PC-9 (cell line): ENCODE results near the gene PRKRA. TPM values are rescaled to one million over a fixed set of nuclear protein-coding genes. Genes with fewer than 3 reads are reported as not detected.

ENCODE experiments used
- BruUV-seq: library from RNA; stranded (reverse); fragments of 400-500 nt; replicated peaks from 2 replicates; lab custom pipeline; 2021; lab: Mats Ljungman, UMichigan
- CTCF ChIA-PET: fragments of 300-600 bp; sonication (Branson Sonifier 250); formaldehyde crosslinking; loops from one replicate; lab custom pipeline; 2022; ENCODE audit warnings: antibody characterized with exemption; lab: Charles Lee
- POLR2A ChIA-PET: fragments of 300-600 bp; sonication (Branson Sonifier 250); formaldehyde crosslinking; loops from one replicate; lab custom pipeline; 2022; ENCODE audit warnings: antibody characterized with exemption; ENCODE audit not compliant: unreplicated experiment; lab: Charles Lee
- DNase-seq, 2 experiments: peaks; one replicate each; pipeline versions ENCODE4 v3.0.0 to v3.0.0-alpha.2; 2015 to 2022; ENCODE audit warnings: mixed read lengths in 1 of 2
- H2AFZ ChIP-seq: fragments of 200-600 bp; sonication (generic); 2 replicates; pipeline ENCODE4 v1.8.1; 2017; ENCODE audit warnings: antibody characterized with exemption
- H3F3A ChIP-seq: fragments of 200-600 bp; sonication (generic); 2 replicates; pipeline ENCODE4 v1.8.1; 2017; ENCODE audit warnings: antibody characterized with exemption, mild to moderate bottlenecking, low read depth; ENCODE audit not compliant: insufficient read depth
- H3K27ac ChIP-seq: fragments of 200-600 bp; sonication (generic); 2 replicates; pipeline ENCODE4 v1.6.1; 2016; ENCODE audit warnings: mixed run types
- H3K27me3 ChIP-seq: fragments of 200-600 bp; sonication (generic); 2 replicates; pipeline ENCODE4 v1.6.1; 2016; ENCODE audit warnings: low read depth, mixed run types; ENCODE audit not compliant: insufficient read depth
- H3K36me3 ChIP-seq: fragments of 200-600 bp; sonication (generic); 2 replicates; pipeline ENCODE4 v1.6.1; 2016; ENCODE audit warnings: low read depth, mixed run types
- H3K4me1 ChIP-seq: fragments of 200-600 bp; sonication (generic); replicated peaks from 2 replicates; pipeline ENCODE4 v1.6.1; 2016; ENCODE audit warnings: mixed run types; ENCODE audit not compliant: insufficient read depth
- H3K4me2 ChIP-seq: fragments of 200-600 bp; sonication (generic); 2 replicates; pipeline ENCODE4 v1.6.1; 2017; ENCODE audit warnings: mixed run types
- H3K4me3 ChIP-seq: fragments of 200-600 bp; sonication (generic); 2 replicates; pipeline ENCODE4 v1.6.1; 2016; ENCODE audit warnings: mixed run types
- H3K79me2 ChIP-seq: fragments of 200-600 bp; sonication (generic); 2 replicates; pipeline ENCODE4 v1.6.1; 2017; ENCODE audit warnings: low read depth, mixed run types
- H3K9me2 ChIP-seq: fragments of 200-600 bp; sonication (generic); 2 replicates; pipeline ENCODE4 v1.8.1; 2017; ENCODE audit warnings: mild to moderate bottlenecking; ENCODE audit not compliant: insufficient read depth
- H3K9me3 ChIP-seq: fragments of 200-600 bp; sonication (generic); 2 replicates; pipeline ENCODE4 v1.8.1; 2016; ENCODE audit warnings: low read depth; ENCODE audit not compliant: insufficient read depth
- H4K20me1 ChIP-seq: fragments of 200-600 bp; sonication (generic); 2 replicates; pipeline ENCODE4 v1.8.1; 2017; ENCODE audit not compliant: insufficient read depth
- EZH2 ChIP-seq: fragments of 200-600 bp; sonication (generic); IDR thresholded peaks from 2 replicates; pipeline ENCODE4 v1.8.0; 2017; ENCODE audit warnings: antibody characterized with exemption, low read depth
- intact Hi-C: fragments of 100-400 bp; cut with micrococcal nuclease; formaldehyde crosslinking; loops from one replicate; pipeline ENCODE4 v1.10.0; 2022; ENCODE audit not compliant: unreplicated experiment
- total RNA-seq: library from RNA; stranded (reverse); gene quantifications from 2 replicates; pipeline ENCODE4 v1.2.3, GENCODE V29; 2021
- TF ChIP-seq, protein P1 (sequence below): fragments of 200-600 bp; sonication (generic); conservative IDR thresholded peaks from 2 replicates; pipeline ENCODE4 v1.6.1; 2017; ENCODE audit warnings: mixed run types, antibody characterized with exemption, mild to moderate bottlenecking, moderate library complexity

The PRKRA gene
- total RNA-seq, 1 experiment from 2014 or later = 93.3 TPM

DNA sequence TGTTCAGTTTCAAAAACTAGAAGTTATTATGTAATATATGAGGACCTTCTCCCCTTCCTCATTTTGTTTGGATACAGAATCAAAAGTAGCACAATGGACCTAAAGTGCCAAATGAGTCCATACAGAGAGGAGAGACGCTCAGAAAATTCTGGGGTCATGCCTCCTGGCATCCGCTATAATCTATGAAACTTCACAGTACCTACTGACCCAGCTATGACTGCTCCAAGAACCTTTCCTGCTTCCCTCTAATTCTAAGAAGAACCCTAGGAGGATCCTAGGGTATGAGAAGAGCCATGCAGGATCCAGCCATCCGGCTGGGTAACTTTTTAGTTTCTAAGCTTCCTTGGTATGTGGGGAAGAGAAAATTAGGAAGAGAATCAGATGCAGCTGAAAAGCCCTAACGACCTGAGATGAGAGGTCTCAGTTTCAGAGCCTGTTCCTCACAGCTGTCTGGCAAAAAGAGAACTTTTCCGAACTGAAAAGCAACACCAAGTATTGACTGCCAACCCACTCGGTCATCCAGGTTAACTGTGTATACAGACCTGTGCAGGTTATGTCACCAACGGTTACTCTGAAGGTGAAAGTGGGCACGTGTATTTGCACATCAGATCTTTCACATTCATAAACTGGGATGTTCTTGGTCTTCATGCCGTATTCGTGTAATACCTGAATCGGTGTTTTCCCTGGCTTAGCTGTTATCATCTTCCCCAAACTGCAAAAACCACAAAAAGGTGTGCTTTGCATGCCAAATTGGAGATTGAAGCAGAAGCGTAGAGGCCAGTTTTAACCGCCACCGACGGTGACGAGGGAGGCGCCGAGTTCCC lies 1.1 kb downstream of the PRKRA start:
- ChIA-PET POLR2A (interaction anchor here (0.6 kb wide), 2 partner anchors 36 to 667 kb away, joined by 3 to 5 read pairs; no protein-coding TSS in a partner anchor), CTCF (interaction anchor here (0.6 kb wide), 2 partner anchors 25 to 154 kb away, joined by 3 to 5 read pairs; no protein-coding TSS in a partner anchor)
- peaks cover 37% of the 10 kb centered on the region for H3K79me2 ChIP-seq
- H2AFZ ChIP-seq = peak overlapping the region; percentile 83
- H3K9me2 ChIP-seq = no peaks in the 10 kb centered on the region
- H3K4me1 ChIP-seq = peaks cover 22% of the 10 kb centered on the region
- H3K27ac ChIP-seq = peak overlapping the region; percentile 93
- TF ChIP-seq EZH2 = no peak
- TF ChIP-seq, protein P1, sequence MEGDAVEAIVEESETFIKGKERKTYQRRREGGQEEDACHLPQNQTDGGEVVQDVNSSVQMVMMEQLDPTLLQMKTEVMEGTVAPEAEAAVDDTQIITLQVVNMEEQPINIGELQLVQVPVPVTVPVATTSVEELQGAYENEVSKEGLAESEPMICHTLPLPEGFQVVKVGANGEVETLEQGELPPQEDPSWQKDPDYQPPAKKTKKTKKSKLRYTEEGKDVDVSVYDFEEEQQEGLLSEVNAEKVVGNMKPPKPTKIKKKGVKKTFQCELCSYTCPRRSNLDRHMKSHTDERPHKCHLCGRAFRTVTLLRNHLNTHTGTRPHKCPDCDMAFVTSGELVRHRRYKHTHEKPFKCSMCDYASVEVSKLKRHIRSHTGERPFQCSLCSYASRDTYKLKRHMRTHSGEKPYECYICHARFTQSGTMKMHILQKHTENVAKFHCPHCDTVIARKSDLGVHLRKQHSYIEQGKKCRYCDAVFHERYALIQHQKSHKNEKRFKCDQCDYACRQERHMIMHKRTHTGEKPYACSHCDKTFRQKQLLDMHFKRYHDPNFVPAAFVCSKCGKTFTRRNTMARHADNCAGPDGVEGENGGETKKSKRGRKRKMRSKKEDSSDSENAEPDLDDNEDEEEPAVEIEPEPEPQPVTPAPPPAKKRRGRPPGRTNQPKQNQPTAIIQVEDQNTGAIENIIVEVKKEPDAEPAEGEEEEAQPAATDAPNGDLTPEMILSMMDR = no peak
- H3K36me3 ChIP-seq = peaks cover 40% of the 10 kb centered on the region
- H3K27me3 ChIP-seq = no peaks in the 10 kb centered on the region
- H3K9me3 ChIP-seq = no peaks in the 10 kb centered on the region
- H3K4me3 ChIP-seq = peak overlapping the region; percentile 78
- intact Hi-C loops = loop anchor here (1.0 kb wide), 1 partner anchor 73 kb away; no protein-coding TSS in a partner anchor
- H4K20me1 ChIP-seq = peaks cover 19% of the 10 kb centered on the region
- H3K4me2 ChIP-seq = peak overlapping the region; percentile 91
- TSS peak; percentile 56 for BruUV-seq
- peak in 1 of 2 experiments; percentile 54 for DNase-seq
- H3F3A ChIP-seq = peaks cover 27% of the 10 kb centered on the region

DNA sequence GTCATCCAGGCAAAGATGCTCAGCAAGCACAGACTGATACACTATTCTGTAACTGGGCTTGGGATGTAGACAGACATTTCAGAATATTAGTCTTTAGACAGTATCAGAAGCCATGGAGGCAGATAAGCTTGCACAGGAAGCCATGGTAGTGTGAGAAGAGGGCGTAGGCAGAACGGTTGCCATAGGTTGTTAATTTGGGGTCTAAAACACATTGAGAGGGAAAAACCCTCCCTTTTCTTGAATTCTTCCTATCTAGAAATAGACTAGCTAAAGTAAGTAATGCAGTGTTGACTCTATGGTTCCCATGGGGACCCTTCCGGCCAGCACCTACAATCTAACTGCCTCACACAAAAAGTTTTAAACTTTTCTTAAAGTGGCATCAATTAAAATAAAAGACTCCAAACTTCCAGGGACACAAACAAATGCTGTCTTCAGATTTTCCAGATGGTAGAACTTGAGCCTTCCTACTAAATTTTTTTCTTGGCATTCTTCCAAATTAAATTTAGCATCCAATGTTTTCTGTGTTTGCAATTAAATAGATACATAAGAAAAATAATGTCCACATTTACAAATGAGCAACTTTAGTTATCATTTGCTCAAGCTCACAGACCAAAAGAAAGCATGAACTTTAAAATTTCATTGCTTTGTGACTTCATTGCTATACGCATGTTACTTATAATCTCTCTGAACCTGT lies 1.9 kb downstream of the PRKRA start:
- ChIA-PET POLR2A (interaction anchor here (0.6 to 0.7 kb wide), 2 partner anchors 37 to 72 kb away, joined by 3 to 5 read pairs; no protein-coding TSS in a partner anchor), CTCF (interaction anchor here (0.6 kb wide), 2 partner anchors 25 to 153 kb away, joined by 3 to 5 read pairs; no protein-coding TSS in a partner anchor)
- peaks cover 48% of the 10 kb centered on the region for H3K36me3 ChIP-seq
- H3F3A ChIP-seq = peaks cover 27% of the 10 kb centered on the region
- no peak for DNase-seq
- no peaks in the 10 kb centered on the region for H3K27me3 ChIP-seq
- intact Hi-C loops = no loop called here
- H3K4me3 ChIP-seq = peak overlapping the region; percentile 78
- TF ChIP-seq, protein P1 = no peak
- TF ChIP-seq EZH2 = no peak
- H2AFZ ChIP-seq = no peak overlapping the region
- H3K4me2 ChIP-seq = peak overlapping the region; percentile 91
- H3K27ac ChIP-seq = no peak overlapping the region
- BruUV-seq = no TSS peak
- peaks cover 22% of the 10 kb centered on the region for H3K4me1 ChIP-seq
- H3K9me3 ChIP-seq = no peaks in the 10 kb centered on the region
- H3K79me2 ChIP-seq = peaks cover 37% of the 10 kb centered on the region
- H4K20me1 ChIP-seq = peaks cover 19% of the 10 kb centered on the region
- no peaks in the 10 kb centered on the region for H3K9me2 ChIP-seq

DNA sequence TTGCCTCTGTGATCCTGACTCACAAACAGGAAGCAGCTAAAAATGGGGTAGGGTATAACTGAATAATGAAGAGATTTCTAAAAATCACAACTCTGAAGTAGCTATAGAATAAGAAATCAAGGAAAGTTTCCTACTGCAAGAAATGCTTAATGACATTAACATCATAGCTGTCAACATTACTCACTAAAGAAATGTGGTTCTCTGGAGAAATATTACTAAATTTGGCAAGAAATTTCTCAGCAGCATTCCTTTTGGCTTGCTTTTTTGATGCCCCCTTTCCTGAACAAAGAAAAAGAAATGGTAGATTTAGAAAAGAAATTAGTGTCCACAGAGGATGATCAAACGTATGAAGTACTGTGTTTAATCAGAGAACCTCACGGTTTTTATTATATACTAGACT lies 9.5 kb downstream of the PRKRA start:
- BruUV-seq = no TSS peak
- H3K36me3 ChIP-seq = peaks cover 78% of the 10 kb centered on the region
- intact Hi-C loops = no loop called here

More for the DNA sequence above, 9.5 kb downstream of the PRKRA start:
- Histone ChIP-seq H4K20me1 (no peaks in the 10 kb centered on the region), H3K4me1 (no peaks in the 10 kb centered on the region), H3K27ac (no peak overlapping the region), H3K9me3 (no peaks in the 10 kb centered on the region), H3K9me2 (no peaks in the 10 kb centered on the region), H2AFZ (no peak overlapping the region), H3K79me2 (no peaks in the 10 kb centered on the region), H3K4me3 (no peak overlapping the region), H3K27me3 (no peaks in the 10 kb centered on the region), H3F3A (no peaks in the 10 kb centered on the region; the same call in 1 of the 2 replicates), H3K4me2 (no peak overlapping the region)
- no peak for DNase-seq
- POLR2A ChIA-PET = interaction anchor here (0.6 to 0.7 kb wide), 2 partner anchors 657 to 1251 kb away, joined by 5 to 8 read pairs; no protein-coding TSS in a partner anchor
- CTCF ChIA-PET = interaction anchor here (0.7 kb wide), 2 partner anchors 371 to 372 kb away, joined by 5 to 6 read pairs; no protein-coding TSS in a partner anchor
- TF ChIP-seq, protein P1 = no peak
- TF ChIP-seq EZH2 = no peak
